HG03159 (cell line): ENCODE data around the gene ATP6V1C2.
"Not testable (repeated sequence)": the region's sequence is repeated elsewhere in the genome, so short reads cannot be mapped to it uniquely, and the experiment has no call there.

ENCODE experiments used
- ATAC-seq: cut with Tn5 transposase; IDR thresholded peaks from one replicate; pipeline ENCODE4 v1.9.1; 2021; ENCODE audit warnings: mild to moderate bottlenecking, moderate library complexity; ENCODE audit not compliant: unreplicated experiment

Gene ATP6V1C2

GRCh38 chr2:10811517-10811916 is 90.1 kb downstream of the ATP6V1C2 start:
- no peak for ATAC-seq

GRCh38 chr2:10812362-10813162 is 91.1 kb downstream of the ATP6V1C2 start, which contains the start of gene PDIA6:
Gene PDIA6, minus strand, starts transcription at chr2:10812785. Its CDS starts 89 bp downstream, at chr2:10812696.
- peak; percentile 92 for ATAC-seq

- ATAC-seq = not testable (repeated sequence)
Observed at GRCh38 chr2:10813163-10814138, 92.0 kb downstream of the ATP6V1C2 start.

- ATAC-seq = no peak
Observed at GRCh38 chr2:10814142-10814541, 92.7 kb downstream of the ATP6V1C2 start.

GRCh38 chr2:10814571-10815331 is 93.3 kb downstream of the ATP6V1C2 start:
- ATAC-seq = no peak

GRCh38 chr2:10817413-10817812 is 96.0 kb downstream of the ATP6V1C2 start:
- ATAC-seq = no peak

GRCh38 chr2:10818305-10818704 is 96.9 kb downstream of the ATP6V1C2 start:
- ATAC-seq = not testable (repeated sequence)

- no peak for ATAC-seq
Observed at GRCh38 chr2:10818984-10819383, 97.6 kb downstream of the ATP6V1C2 start.

- ATAC-seq = no peak
Observed at GRCh38 chr2:10819714-10820314, 98.4 kb downstream of the ATP6V1C2 start.

- no peak for ATAC-seq
Observed at GRCh38 chr2:10820562-10820961, 99.1 kb downstream of the ATP6V1C2 start.

- ATAC-seq = no peak
Observed at GRCh38 chr2:10820978-10821695, 99.7 kb downstream of the ATP6V1C2 start.

- no peak for ATAC-seq
Observed at GRCh38 chr2:10824191-10824590, 102.8 kb downstream of the ATP6V1C2 start.

- ATAC-seq = no peak
Observed at GRCh38 chr2:10826026-10826425, 104.6 kb downstream of the ATP6V1C2 start.

- ATAC-seq = no peak
Observed at GRCh38 chr2:10826625-10827024, 105.2 kb downstream of the ATP6V1C2 start.

GRCh38 chr2:10828346-10828745 is 106.9 kb downstream of the ATP6V1C2 start:
- no peak for ATAC-seq

GRCh38 chr2:10829299-10829698 is 107.9 kb downstream of the ATP6V1C2 start:
- ATAC-seq = no peak

- ATAC-seq = no peak
Observed at GRCh38 chr2:10830203-10830602, 108.8 kb downstream of the ATP6V1C2 start.

- ATAC-seq = no peak
Observed at GRCh38 chr2:10830641-10831399, 109.4 kb downstream of the ATP6V1C2 start.

- no peak for ATAC-seq
Observed at GRCh38 chr2:10831400-10831985, 110.1 kb downstream of the ATP6V1C2 start.
